ENCODE data around the gene TENM4.
"Not testable (repeated sequence)": the region's sequence is repeated elsewhere in the genome, so short reads cannot be mapped to it uniquely, and the experiment has no call there.

TENM4 gene

GRCh38 chr11:78645226-78646202, 795.3 kb downstream of the TENM4 start:
- DNase-seq: no peak

- DNase-seq: no peak
These were observed 797.2 kb downstream of the TENM4 start for GRCh38 chr11:78643676-78644056.

GRCh38 chr11:78642979-78643675, 797.7 kb downstream of the TENM4 start:
- DNase-seq: no peak

GRCh38 chr11:78641541-78641940, 799.3 kb downstream of the TENM4 start:
- DNase-seq: no peak

DNA sequence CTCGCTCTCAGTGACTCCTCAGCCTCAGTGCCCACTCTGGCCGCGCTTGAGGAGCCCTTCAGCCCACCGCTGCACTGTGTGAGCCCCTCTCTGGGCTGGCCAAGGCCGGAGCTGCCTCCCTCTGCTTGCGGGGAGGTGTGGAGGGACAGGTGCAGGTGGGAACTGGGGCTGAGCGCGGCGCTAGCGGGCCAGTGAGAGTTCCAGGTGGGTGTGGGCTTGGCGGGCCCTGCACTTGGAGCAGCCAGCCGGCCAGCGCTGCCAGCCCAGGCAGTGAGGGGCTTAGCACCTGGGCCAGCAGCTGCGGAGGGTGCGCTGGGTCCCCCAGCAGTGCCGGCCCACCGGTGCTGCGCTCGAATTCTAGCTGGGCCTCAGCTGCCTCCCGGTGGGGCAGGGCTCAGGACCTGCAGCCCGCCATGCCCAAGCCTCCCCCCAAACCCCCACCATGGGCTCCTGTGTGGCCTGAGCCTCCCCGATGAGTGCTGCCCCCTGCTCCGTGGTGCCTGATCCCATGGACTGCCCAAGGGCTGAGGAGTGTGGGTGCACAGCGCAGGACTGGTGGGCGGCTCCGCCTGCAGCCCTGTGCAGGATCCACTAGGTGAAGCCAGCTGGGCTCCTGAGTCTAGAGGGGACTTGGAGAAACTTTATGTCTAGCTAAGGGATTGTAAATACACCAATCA, 802.0 kb downstream of the TENM4 start:
- no peak for DNase-seq

DNA sequence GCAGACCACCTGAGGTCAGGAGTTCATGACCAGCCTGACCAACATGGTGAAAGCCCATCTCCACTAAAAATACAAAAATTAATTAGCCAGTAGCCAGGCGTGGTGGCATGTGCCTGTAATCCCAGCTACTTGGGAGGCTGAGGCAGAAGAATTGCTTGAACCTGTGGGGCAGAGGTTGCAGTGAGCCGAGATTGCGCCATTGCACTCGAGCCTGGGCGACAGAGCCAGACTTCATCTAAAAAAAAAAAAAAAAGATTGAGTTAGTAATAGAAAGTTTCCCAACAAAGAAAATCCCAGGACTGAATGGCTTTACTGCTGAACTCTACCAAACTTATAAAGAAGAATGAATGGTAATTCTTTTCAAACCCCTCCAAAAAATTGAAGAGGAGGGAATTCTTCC, 803.3 kb downstream of the TENM4 start:
- DNase-seq: not testable (repeated sequence)

DNA sequence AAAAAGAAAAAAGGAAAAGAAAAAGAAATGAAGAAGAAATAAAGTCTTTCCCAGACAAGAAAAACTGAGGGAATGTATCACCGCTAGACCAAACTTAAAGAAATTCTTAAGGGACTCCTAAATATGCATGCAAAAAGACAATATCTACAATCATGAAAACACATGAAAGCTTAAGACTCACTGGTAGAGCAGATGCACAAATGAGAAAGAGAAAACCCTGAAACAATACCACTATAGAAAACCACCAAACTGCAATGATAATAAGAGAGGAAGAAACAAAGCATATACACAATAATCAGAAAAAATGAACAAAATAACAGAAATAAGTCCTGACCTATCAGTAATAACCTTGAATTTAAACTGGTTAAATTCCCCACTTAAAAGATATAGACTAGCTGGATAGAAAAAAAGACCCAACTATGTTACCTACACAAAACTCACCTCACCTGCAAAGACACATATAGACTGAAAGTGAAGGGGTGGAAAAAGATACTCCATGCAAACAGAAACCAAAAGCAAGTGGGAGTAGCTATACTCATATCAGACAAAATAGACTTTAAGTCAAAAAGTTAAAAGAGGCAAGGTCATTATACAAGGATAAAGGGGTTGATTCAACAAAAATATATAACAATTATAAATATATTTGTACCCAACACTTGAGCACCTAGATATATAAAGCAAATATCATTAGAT, 804.9 kb downstream of the TENM4 start:
- no peak for DNase-seq

- DNase-seq: no peak
These were observed 807.1 kb downstream of the TENM4 start for GRCh38 chr11:78633516-78634310.

DNA sequence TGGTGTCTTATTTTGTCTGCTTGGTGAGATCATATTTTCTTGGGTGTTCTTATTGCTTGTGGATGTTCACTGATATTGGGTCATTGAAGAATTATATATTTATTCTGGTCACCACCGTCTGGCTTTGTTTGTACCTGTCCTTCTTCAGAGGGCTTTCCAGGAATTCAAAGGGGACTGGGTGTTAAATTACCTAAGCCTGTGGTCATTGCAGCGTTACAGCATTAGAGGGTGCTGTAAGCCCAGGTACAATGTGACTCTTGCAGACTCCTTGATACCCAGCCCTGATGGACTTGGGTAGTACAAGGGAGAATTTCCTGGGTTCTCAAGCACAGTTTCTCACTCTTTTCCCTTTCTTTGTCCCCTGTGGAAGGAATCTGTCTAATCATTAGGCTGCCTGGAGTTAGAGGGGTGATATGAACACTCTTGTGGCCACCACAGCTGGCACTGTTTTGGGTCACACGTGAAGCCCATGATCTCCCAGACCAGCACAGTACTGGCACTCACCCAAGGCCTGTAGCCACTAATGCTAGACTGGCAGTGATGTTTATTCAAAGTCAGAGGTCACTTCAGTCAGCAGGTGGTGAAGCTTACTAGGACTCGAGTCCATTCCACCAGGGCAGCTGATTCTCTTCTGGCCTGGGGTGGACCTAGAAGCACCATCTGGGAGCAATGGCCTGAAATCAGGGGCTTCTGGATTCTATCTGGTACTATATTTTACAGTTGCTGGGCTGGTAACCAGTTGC, 810.1 kb downstream of the TENM4 start:
- DNase-seq: no peak

- DNase-seq: no peak
These were observed 810.7 kb downstream of the TENM4 start for GRCh38 chr11:78630155-78630554.

DNA sequence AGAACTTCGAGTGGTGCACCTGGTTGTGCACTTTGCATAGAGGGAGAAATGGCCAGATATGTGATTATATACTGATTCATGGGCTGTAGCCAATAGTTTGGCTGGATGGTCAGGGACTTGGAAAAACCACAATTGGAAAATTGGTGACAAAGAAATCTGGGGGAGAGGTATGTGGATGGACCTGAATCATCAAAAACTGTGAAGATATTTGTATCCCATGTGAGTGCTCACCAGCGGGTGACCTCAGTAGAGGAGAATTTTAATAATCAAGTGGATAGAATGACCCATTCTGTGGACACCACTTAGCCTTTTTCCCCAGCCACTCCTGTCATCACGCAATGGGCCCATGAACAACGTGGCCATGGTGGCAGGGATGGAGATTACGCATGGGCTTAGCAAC, 818.2 kb downstream of the TENM4 start:
- DNase-seq: no peak

GRCh38 chr11:78620159-78620558, 820.7 kb downstream of the TENM4 start:
- no peak for DNase-seq

DNA sequence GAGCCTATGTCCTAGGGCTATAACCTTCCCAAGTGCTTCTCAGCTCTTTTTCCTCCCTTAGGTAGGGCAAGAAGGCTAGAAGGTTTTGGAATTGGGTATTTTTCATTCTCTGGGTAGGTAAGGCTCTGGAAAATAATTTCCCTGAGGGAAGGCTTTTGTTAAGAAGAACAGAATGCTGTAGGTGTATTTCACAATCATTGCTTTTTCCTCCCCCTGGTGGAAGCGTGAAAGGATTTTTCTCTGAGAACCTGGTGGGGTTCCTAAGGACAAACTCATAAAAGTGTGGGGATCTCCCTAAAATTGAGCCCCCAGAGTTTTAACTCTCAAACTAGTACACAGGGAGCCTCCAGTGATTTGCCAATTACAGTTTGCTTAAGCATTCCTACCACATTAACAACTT, 825.1 kb downstream of the TENM4 start:
- DNase-seq: no peak

- DNase-seq: no peak
These were observed 827.4 kb downstream of the TENM4 start for GRCh38 chr11:78613378-78613813.

DNA sequence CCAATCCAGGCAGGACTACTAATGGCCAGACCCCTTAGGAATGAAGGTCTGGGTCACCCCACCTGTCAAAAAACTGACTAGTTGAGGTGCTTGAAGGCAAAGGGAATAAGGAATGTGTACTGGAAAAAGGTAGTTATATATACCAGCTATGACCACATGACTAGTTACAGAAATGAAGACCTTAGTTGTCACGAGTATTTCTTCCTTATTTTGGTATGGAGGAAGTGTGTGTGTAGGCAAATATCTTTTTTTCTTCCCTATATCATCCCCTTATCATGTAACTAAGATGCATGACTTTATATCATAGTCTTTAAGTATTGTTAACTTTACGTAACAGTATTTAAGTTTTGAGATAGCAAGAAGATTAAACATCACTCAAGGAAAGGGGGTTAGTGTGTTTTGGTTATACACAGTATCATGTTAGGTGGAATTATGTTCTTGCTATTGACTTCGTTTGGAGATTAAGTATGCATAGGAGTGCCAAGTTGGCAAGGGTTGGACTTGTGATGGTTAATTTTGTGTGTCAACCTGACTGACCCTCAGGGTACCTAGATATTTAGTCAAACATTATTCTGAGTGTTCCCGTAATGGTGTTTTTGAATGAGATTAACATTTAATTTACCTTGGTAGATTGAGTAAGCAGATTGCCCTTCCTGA, 828.0 kb downstream of the TENM4 start:
- no peak for DNase-seq

- not testable (repeated sequence) for DNase-seq
These were observed 831.5 kb downstream of the TENM4 start for GRCh38 chr11:78609321-78609720.

- no peak for DNase-seq
These were observed 833.1 kb downstream of the TENM4 start for GRCh38 chr11:78607696-78608095.

GRCh38 chr11:78606667-78607066, 834.2 kb downstream of the TENM4 start:
- no peak for DNase-seq

DNA sequence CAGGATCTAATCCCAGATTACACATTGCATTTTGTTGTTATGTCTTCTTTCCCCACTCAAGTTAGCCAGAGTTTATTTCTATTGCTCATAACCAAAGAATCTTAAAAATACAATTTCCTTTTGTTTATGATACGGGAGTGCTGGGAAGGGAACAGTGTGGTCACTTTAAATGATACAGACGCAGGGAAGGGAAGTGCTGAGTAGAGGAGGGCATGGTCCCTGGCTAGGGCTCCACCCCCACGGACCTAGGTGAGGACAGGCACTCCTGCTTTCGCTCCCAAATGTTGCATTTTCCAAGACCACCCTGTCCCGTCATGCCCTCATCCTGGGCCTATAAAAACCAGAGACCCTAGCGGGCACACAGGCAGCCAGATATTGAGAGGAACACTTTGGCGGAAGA, 835.5 kb downstream of the TENM4 start:
- no peak for DNase-seq

DNA sequence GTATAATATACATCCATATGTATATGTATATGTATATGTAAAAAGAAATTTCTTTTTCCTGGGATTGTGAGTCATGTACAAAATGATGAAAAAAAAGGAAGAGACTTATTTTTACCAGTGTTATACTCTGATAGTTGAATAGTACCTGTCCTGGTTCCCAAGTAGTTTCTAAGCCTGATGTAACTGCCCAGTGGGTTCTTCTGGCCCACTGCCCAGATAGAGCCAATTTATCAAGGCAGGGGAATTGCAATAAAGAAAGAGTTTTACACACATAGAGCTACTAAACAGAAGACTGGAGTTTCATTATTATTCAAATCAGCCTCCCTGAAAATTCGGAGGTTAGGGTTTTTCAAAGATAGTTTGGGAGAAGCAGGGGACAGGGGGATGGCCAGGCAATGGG, 837.0 kb downstream of the TENM4 start:
- no peak for DNase-seq

Measured in NCI-H446 treated with DMSO at 0.1 percent for 48 hours (cell line).